ENCODE results near the gene PLSCR2.
"Not testable (repeated sequence)": the region's sequence is repeated elsewhere in the genome, so short reads cannot be mapped to it uniquely, and the experiment has no call there.

Gene PLSCR2

DNA sequence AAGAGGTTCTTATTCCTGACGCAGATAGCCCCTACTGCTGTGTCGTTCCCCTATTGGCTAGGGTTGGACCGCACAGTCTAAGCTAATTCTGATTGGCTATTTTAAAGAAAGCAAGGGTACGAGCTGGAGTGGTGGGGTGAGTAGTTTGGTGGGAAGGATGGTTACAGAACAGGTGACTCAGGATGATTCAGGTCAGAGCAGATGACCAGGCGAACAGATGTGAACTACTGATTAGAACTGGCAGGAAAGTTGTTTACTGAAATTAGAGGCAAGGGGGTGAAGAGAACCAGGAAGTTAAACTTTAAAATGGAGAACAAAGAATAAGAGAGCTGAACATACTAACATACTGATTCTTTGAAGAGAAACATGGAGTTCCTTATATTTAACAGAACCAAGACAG, 56.6 kb downstream of the PLSCR2 start:
- DNase-seq: not testable (repeated sequence)

- DNase-seq: no peak
Observed at GRCh38 chr3:146407956-146408355, 61.4 kb downstream of the PLSCR2 start.

DNA sequence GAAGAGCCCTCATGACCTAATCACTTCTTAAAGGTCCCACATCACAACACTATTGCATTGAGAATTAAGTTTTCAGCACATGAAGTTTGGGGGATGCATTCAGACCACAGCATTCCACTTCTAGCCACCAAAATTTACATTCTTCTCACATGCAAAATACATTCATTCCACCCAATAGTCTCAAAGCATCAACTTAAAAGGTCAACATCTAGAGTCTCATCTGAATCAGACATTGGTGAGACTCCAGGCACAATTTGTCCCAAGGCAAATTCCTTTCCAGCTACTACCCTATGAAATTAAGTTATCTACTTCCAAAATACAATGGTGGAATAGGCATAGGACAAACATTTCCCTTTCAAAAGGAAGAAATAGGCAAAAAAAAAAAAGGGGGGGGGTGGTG, 64.9 kb downstream of the PLSCR2 start:
- no peak for DNase-seq

DNA sequence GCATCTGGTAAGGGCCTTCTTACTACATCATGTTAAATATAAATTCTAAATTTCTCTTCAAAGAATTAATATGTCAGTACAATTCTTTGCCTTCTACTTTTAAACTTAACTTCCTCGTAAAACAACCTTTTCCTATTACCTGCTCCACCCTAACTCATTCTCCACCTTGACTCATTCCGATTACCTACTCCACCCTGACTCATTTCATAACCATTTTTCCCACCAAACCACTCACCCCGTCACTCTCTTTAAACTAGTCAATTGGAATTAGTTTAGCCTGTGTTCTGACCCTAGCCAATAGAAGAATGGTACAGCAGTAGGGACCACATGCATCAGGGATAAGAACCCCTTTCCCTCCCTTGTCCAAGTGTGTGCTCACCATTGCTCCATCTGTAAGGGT, 65.6 kb downstream of the PLSCR2 start:
- DNase-seq: no peak

DNA sequence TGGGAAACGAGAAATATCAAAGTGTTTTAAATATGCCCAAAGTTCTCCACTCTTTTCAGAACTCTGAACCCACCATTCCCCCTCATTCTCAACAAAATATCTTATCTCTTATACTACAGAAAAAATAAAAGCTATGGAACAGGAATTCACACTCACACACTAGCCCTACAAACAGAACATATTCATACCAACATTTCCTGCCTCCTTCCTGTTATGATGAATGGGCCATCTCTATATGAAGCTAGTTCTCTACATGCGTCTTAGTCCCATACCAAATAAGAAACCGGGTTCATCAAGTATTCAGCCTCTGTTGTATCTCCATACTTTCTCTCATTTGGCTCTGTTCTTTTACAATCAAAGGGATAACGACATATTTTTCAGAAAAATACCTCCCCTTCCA, 72.6 kb downstream of the PLSCR2 start:
- DNase-seq: no peak

DNA sequence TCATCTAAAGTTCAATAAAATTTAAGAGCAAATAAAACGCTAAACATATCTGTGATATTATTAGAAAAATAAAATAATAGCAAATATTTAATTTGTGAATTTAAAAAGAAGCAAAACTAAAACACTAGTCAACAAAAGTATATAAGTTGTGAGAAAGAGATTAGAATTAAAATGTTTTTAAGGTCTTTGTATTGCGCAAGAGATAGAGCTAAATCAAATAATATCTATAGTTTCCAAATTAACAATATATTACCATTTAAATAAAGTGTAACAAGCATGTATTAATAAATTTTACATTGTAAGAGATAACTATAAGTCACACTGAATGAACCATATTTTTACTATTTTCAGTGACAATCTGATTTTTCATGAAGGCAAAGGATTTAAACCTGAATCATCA, 74.2 kb downstream of the PLSCR2 start:
- DNase-seq: no peak

DNA sequence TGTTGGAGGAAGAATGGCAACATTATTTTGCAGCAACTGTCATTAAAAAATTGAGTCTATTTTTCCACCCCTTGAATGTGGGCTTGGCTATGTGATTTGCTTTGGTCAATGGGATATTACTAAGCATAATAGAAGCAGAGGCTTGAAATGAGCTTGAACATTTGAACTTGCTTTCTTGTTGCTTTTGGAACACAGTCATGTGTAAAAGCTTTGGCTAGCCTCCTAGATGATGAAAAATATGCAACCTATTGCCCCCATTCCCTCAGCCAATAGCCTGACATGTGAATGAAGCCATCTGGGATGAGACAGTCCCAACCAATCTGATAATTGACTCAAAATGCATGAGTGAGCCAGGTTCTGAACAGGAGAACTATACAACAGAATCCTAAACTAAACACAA, 78.4 kb downstream of the PLSCR2 start:
- DNase-seq: no peak

DNA sequence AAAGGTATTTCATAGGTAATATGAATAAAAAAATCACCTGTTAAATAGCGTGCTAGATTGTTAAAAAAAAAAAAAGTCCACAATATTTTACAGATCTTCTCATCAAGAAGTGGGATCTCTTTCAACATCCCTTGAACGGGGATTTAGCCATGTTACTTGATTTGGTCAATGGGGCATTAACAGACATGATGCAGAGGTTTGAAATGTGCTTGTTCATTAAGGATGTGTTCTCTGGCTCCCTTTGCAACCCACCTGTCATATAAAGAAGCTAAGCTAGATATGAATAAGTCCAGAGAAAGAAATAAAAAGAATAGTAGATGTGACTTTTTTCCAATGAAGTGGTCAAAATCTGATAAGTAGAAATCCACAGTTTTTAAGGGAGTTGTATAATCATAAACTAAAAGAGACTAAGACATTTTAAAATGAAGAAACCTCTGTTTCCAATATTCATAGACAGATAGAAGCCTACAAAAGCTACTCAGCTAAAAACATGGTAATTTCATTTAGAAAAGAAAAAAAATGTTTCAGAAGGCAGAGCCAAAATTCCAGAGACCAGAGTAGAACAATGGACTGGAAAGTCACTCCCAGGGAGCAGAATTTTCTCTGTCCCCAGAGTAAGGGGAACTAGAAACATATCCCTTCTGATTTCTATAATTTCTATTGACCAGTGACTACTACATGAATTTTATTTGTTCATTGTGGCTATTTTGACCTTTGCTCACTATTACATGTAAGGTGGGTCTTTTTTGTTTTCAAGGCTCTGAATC, 79.2 kb downstream of the PLSCR2 start:
- no peak for DNase-seq

GRCh38 chr3:146387566-146387965, 81.8 kb downstream of the PLSCR2 start:
- DNase-seq: no peak

DNA sequence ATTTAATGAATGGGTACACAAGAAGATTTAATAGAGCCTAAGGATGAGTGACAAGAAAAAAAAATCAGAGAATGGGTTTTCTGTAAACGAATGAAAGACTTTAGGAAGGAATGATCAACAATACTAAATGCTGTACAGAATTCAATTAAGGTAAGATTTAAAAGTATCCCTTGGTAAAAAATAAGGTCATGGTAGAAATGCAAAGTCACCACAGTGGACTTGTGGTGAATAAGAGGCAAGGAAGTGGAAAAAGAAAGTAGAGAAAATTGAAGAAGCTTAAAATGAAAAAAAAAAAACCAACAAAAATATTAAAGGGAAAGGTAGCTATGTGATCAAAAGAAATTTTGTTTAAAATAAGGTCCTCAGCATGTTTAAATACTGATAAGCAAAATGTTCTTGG, 82.4 kb downstream of the PLSCR2 start:
- no peak for DNase-seq

- no peak for DNase-seq
Observed at GRCh38 chr3:146384786-146385185, 84.6 kb downstream of the PLSCR2 start.

Measured in activated T-cell treated with anti-CD3 and anti-CD28 coated beads for 4 hours (primary cell).